ENCODE measurements around the gene AICDA.
"Not testable (repeated sequence)": the region's sequence is repeated elsewhere in the genome, so short reads cannot be mapped to it uniquely, and the experiment has no call there.

Gene AICDA

DNA sequence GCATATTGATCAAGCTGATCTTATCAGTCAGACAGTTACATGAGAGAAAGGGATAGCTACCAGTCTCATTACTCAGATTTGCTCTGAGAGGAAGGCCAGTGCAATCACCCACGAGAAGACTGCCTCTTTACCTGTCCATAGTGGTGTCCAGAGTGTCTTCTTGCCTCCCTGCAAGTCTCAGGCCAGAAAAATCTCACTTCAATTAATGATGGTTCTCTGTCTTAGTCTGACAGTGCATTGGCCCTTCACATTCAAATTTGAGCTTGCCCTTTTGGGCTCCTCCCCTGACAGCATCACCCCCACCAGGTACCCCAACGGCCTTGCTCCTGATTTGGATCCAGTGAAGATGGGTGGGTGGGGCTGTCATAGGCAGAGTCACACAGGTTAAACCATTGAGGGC is at the start of gene AICDA:
TSS of gene AICDA (minus strand) at position 231 of the 400 bp plus-strand sequence. CDS start at position 139, 92 bp downstream.
- no peak for DNase-seq (ENCODE audit: low read depth in 2 of 3, low spot score in 2 of 3)

DNA sequence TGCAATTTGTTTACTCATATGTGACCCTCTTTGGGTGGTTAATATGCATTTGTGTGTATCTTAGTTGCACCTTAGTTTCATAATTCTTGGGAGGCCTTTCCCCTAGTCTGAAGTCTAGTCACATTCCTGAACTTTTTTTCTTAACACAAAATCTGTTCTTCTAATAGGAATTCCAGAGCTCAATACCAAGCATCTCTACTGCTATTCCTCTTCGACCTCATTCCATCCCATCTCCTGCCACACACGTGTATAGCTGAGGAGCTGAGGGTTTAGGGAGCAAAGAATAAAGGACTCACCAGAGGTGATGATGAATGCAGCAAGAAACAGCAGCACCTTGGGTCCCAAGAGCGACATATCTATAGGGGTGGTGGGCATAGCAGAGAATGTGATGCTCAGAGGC is 49.1 kb upstream of the AICDA start:
- DNase-seq (ENCODE audit: low read depth in 2 of 3, low spot score in 2 of 3), result no peak

DNA sequence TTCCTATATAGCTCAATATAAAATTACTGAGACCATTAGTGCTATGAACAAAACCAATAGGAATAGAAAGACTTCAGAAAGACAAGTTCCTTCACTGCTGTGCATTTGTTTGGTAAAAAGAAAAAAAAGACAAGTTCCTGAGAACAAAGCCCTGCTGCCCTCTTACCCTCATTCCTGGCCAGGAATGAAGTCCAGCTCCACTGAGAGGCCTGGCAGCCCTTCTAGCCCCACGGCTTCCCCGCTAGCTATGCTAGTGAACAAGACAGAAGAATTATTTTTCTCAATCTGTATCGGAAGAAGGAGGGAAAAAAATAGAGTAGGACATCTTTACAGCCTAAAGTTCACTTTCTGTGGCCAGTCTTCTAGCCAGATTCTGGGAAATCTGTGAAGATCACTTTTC is 48.4 kb upstream of the AICDA start:
- no peak for DNase-seq (ENCODE audit: low read depth in 2 of 3, low spot score in 2 of 3)

DNA sequence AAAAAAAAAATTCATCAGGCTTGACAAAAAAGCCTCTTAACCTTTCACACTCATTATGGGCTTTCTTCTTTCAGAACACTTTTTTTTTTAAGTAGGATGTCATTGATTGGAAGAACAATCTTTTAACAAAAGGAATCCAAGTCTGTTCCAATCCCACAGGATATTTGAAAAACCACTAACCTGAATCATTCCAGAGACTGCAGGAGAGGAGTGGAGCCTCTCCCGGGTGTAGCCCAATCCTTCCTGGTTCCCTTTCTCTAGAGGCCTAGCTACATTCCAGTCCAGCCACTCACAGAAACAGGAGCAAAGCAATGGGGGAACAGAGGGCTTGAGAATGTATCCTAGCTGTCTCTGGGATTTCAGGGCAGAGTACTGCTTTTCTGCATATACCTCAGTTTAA is 45.7 kb upstream of the AICDA start:
- DNase-seq (ENCODE audit: low read depth in 2 of 3, low spot score in 2 of 3), result no peak

DNA sequence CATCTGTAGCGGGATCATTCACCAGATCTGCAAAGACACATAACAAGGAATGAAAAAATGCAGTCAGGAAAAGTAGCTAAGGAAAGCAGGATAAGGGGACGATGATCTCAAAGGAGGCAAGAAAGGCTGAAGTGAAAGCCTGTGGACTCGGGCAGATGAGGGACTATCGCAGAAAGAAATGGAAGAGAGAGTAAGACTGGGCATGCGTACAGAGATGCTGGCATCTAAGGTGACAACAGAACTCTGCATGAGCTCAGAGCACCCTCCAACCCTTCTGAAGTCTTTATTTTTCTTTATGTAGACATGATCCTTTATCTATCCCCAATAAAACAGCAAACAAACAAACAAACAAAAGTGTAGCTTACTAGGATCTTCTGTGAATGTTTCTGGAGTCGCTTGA is 42.8 kb upstream of the AICDA start:
- no peak for DNase-seq (ENCODE audit: low read depth in 2 of 3, low spot score in 2 of 3)

DNA sequence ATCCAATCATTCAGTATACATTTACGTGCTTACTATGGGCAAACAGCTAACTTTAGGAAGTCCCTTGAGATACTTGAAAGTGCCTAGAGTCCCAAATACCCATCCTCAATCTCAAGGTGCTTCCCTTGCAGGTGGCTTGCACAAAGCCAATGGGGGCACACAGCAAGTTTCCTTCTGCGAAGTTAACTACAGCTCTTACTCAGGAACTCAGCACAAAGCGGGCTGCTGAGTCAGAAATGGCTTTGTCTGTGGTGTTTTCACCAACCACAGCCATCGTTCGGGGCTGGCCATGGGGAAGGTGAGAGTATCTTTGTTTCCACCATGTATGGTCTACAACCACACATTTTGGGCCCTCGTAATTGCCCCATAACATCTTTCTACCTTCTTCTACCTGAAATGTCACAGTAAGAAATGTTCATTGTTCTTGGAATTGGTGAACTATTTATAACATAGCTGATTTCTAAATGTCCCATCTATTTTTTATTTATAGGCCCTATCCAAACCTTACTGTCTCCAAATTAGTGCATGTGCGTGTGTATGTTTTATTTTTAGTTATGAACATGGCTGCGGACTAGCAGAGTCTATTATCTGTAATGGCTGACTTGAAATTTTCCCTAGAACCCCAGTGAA is 36.0 kb upstream of the AICDA start:
- DNase-seq (ENCODE audit: low read depth in 2 of 3, low spot score in 2 of 3), result peak; percentile 30 to 59 (median 59)

DNA sequence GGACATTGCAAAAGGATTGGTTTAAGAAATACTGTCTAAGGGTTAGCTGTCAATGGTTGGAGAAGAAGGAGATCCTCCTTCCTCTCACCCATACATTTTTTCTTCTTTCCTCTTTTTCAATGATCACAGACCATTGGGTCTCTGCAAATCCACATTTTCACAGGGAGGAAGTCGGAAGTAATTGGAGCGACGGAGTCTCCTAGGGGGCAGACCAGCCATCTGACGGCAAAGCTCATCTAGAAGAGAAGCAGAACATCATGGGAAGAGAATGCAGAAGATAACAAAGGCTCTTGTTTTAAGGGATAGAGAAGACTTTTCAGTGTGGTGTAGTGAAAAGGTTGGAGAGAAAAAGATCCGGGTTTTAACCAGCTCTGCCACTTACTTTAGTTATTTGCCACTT is 35.3 kb upstream of the AICDA start:
- no peak for DNase-seq (ENCODE audit: low read depth in 2 of 3, low spot score in 2 of 3)

DNA sequence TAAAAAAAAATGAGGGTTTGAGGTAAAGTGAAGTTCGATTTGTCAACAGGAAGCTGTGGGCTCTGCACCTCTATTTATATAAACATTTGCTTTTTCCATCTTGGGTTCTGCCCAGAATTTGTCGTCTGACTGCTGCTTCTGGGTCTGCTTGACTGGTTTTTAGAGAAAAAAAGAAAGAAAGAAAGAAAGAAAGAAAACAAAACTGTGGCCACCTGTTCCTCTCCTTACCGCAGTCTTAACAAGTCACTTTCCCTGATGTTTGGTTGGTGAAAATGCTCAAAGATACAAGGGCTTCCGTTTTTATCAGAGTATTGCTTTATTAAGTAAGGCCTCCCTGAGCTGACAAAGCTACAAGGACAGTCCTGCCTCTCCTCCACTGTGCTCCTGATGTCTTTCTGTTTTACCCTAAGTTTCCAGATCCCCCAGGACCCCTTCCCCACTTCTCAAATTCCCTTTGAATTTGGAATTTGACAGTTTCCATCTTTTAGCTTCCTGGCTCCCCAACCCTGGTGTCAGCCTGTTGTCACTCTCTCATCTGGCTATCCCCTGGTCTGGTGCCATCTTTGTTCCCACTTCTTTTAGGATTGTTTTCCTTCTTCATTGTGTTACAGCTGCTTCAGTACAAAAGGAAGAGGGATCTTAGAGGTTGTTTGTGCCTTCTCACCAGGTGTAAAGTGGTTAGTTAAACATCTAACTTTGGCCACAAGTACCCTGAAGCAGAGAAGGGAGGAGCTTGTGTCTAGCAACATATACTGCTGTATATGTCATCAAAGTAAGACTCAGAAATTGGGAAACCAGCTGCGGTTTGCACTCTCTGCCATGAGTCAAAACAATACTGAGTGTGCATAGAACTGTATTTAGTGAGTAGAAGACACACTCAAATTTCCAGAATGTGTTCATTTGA is 31.9 kb upstream of the AICDA start:
- DNase-seq (ENCODE audit: low read depth in 2 of 3, low spot score in 2 of 3), result peak in 1 of 3 experiments; percentile 17

DNA sequence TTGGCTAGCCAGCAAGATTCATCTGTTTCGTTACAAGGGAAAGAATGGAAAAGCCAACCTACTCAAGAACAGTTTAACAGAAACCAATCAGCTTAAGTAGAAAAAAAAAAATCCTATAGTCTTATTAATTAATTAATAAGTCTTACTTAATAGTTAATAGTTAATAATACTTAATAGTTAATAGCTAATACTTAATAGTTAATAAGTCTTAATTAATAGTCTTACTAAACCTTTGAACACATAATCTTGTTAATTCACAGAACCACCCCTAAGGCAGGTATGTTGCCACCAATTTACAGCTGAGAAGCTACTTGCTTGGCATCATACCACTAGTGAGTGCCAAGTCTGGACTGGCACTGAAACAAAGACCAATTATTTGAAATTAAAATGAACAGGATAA is 30.1 kb upstream of the AICDA start:
- no peak for DNase-seq (ENCODE audit: low read depth in 2 of 3, low spot score in 2 of 3)

DNA sequence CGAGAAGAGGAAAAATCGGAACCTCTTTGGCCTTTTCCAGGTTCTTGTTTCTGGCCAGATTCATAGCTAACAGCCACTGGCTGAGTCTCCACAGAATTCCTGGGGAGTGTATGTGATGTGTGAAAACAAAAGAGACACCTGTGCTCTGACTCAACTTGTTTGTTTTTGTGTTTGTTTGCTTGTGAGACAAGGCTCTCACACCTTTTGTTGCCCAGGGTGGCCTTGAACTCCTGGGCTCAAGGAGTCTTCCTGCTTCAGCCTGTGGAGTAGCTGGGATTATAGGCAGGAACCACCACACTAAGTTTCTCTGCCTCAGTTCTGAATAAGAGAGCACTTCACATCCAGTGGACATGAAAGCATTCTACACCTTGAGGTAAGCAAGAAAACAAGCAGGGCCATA is 27.3 kb upstream of the AICDA start:
- no peak for DNase-seq (ENCODE audit: low read depth in 2 of 3, low spot score in 2 of 3)

DNA sequence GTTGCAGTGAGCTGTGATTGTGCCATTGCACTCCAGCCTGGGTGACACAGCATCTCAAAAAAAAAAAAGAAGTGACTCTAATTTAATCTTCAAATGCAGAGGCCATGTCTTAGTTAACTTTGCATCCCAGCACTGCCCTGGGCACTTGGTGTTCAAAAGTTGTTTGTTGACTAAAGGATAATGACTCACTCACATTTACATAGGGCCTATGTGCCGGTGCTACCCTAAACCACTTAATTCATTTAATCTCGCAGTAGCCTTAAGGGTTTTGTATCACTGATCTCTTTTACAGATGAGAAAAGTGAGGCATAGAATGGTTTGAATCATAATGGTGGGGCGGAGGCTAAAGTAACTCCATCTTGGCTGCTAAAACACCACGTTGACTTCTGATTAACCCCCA is 26.3 kb upstream of the AICDA start:
- no peak for DNase-seq (ENCODE audit: low read depth in 2 of 3, low spot score in 2 of 3)

DNA sequence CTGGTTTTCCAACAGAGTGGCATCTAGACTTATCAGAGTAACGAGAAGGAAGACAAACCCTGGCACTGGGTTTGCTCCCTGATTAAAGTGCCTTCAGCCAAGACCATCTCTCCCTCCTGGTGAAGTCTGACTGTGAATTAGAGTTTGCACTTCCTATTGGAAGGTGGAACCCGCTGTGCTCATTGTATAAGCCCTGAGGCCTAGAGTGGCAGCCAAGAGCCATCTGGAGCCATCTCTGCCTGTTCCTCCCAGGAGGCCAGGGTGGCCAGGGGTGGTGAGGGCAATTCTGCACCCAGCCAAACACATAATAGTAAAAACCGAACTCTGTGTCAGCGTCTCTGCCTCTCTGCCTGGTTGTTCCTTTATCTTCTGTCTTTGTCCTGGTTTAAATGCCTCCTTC is 25.0 kb upstream of the AICDA start:
- DNase-seq (ENCODE audit: low read depth in 2 of 3, low spot score in 2 of 3), result no peak

DNA sequence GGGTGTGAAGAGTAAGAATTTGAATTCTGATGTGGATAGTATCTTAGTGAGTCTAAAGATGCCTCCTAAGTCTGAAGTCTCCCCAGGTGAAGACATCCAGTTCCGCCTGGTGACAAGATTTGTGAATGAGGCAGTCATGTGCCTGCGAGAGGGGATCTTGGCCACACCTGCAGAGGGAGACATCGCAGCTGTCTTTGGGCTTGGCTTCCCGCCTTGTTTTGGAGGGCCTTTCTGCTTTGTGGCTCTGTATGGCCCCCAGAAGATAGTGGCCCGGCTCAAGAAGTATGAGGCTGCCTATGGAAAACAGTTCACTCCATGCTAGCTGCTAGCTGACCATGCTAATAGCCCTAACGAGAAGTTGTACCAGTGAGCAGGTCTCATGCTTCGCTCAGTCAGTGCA is 24.6 kb upstream of the AICDA start:
- DNase-seq (ENCODE audit: low read depth in 2 of 3, low spot score in 2 of 3), result no peak

DNA sequence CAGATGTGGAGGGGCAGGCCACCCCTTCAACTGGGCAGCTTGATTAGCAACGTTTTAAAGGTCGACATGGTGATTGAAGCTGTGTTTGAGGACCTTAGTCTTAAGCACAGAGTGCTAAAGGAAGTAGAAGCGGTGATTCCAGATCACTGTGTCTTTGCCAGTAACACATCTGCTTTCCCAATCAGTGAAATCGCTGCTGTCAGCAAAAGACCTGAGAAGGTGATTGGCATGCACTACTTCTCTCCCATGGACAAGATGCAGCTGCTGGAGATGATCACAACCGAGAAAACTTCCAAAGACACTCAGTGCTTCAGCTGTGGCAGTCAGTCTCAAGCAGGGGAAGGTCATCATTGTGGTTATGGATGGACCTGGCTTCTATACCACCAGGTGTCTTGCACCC is 23.9 kb upstream of the AICDA start:
- DNase-seq (ENCODE audit: low read depth in 2 of 3, low spot score in 2 of 3), result no peak

DNA sequence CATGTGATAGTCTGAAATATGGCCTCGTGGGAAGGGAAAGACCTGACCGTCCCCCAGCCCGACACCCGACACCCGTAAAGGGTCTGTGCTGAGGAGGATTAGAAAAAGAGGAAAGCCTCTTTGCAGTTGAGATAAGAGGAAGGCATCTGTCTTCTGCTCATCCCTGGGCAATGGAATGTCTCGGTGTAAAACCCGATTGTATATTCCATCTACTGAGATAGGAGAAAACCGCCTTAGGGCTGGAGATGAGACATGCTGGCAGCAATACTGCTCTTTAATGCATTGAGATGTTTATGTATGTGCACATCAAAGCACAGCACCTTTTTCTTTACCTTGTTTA is 23.3 kb upstream of the AICDA start:
- not testable (repeated sequence) for DNase-seq (ENCODE audit: low read depth in 2 of 3, low spot score in 2 of 3)

DNA sequence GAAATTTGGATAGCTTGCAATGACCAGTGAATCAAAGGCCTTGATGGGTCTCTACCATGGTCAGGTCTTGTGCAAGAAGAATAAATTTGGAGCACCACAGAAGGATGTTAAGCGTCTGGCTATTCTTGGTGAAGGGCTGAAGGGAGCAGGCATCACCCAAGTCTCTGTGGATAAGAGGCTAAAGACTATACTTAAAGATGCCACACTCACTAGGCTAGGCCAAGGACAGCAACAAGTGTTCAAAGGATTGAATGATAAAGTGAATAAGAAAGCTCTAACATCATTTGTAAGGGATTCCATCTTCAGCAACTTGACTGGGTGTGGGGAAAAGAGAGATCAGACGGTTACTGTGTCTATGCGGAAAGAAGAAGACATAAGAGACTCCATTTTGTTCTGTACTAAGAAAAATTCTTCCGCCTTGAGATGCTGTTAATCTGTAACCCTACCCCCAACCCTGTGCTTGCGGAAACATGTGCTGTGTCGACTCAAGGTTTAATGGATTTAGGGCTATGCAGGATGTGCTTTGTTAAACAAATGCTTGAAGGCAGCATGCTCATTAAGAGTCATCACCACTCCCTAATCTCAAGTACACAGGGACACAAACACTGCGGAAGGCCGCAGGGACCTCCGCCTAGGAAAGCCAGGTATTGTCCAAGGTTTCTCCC is 22.8 kb upstream of the AICDA start:
- not testable (repeated sequence) for DNase-seq (ENCODE audit: low read depth in 2 of 3, low spot score in 2 of 3)

DNA sequence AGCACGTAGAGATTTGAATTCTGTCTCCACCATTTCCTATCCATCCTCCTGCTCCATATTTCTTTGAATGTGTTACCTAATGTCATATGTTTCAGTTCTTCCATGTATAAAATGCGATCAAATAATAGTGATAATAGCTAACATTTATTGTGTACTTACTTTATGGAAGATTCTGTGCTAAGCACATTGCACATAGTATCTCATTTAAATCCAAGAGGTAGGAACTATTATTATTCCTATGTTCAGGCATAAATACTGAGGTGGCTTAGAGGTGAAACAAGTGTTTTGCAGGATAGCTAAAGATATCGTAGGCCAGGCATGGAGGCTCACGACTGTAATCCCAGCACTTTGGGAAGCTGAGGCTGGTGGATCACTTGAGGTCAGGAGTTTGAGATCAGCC is 17.5 kb upstream of the AICDA start:
- no peak for DNase-seq (ENCODE audit: low read depth in 2 of 3, low spot score in 2 of 3)

DNA sequence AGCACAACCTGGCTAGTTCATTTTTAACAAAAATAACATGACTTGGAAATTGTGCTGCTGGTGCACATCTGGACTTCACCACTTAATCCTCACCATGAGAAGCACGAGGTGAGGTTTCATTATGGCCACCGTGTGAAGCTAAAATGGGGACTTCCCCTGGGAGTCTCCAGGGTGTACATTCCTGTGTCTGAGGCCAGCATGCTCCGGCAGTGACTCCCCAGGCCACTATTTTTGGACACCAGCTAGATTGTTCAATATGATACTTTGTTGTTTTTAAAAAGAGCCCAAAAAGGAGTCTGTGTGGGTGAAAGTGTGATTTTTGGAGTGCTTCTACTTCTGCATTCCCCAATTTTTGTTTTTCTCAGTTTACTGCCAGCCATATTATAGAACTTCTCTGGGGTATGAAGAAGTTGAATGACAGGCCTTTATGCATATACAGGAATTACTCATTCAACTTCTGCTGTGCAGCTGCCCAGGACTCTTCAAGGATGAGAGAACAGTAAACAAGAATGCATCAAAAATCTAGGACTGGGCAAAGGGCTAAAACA is 16.9 kb upstream of the AICDA start:
- no peak for DNase-seq (ENCODE audit: low read depth in 2 of 3, low spot score in 2 of 3)

DNA sequence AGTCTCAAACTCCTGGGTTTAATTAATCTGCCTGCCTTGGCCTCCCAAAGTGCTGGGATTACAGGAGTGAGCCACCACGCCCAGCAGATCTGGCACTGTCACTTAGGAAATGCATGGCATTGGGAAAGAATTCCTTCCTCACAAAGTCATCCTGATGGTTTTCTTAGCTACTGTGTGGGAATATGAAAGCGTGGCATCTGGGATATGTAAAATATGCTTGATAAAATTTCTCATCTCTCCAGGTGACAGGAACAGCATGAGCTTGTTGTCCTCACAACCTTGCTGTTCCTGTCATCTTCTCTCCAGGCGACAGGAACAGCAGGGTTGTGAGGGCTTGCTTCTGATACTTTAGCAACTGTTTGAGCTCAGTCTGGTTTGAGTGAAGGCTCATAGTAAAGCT is 16.1 kb upstream of the AICDA start:
- DNase-seq (ENCODE audit: low read depth in 2 of 3, low spot score in 2 of 3), result no peak

DNA sequence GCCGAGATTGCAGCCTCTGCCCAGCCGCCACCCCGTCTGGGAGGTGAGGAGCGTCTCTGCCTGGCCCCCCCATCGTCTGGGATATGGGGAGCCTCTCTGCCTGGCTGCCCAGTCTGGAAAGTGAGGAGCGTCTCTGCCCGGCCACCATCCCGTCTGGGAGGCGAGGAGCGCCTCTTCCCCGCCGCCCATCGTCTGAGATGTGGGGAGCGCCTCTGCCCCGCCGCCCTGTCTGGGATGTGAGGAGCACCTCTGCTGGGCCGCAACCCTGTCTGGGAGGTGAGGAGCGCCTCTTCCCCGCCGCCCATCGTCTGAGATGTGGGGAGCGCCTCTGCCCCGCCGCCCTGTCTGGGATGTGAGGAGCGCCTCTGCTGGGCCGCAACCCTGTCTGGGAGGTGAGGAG is 12.1 kb upstream of the AICDA start:
- DNase-seq (ENCODE audit: low read depth in 2 of 3, low spot score in 2 of 3), result not testable (repeated sequence)

DNA sequence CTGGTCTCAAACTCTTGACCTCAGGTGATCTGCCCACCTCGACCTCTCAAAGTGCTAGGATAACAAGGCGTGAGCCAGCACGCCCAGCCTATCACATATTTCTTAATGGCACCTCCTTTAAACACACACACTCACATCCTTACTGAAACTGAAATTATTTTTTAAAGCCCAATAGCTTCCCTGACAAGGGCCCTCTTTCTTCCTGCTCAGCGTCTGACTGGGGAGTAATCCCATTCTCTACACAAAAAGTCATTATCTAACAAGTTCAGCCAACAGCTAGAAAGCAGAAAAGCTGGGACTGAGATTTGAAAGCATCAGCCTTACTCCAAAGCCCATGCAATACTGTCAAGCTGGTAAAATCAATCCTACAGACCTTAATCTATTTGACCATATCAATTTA is 10.0 kb upstream of the AICDA start:
- DNase-seq (ENCODE audit: low read depth in 2 of 3, low spot score in 2 of 3), result no peak

DNA sequence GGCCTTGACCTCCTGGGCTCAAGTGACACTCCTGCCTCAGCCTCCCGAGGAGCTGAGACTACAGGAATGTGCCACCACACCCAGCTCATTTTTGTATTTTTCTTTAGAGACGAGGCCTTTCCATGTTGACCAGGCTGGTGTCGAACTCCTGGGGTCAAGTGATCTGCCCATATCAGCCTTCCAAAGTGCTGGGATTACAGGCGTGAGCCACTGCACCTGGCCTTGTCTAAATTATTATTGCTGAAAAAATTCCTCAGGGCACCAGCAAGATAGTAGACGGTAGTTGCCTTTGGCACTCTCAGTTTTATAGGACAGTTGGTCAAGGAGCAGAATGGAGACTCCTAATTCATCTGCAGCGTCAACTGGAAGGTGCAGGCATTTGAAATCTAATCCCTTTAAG is 2.5 kb upstream of the AICDA start:
- no peak for DNase-seq (ENCODE audit: low read depth in 2 of 3, low spot score in 2 of 3)

All from activated CD8-positive, alpha-beta memory T cell treated with anti-CD3 and anti-CD28 coated beads for 48 hours (primary cell).